Endodermal cell (in vitro differentiated cells): ENCODE measurements around the gene CCDC93. TPM values are rescaled to one million over a fixed set of nuclear protein-coding genes. Genes with fewer than 3 reads are reported as not detected.
A peak's percentile ranks its signal among the peaks of the same experiment; 100 is the strongest.

Source experiments
- DNase-seq: peaks from one replicate; pipeline ENCODE4 v3.0.0-alpha.2; 2017
- H3K27ac ChIP-seq: 2 replicates; pipeline ENCODE4 v1.5.1; 2013; ENCODE audit warnings: mild to moderate bottlenecking, low read depth, low read length, moderate library complexity
- H3K27me3 ChIP-seq: 2 replicates; pipeline ENCODE4 v1.6.1; 2013; ENCODE audit warnings: mild to moderate bottlenecking, low read length, moderate library complexity; ENCODE audit not compliant: insufficient read depth, control insufficient read depth, poor library complexity, severe bottlenecking
- H3K36me3 ChIP-seq: 2 replicates; pipeline ENCODE4 v1.7.0; 2013; ENCODE audit warnings: mild to moderate bottlenecking, low read length, moderate library complexity; ENCODE audit not compliant: control insufficient read depth, insufficient read depth
- H3K4me1 ChIP-seq: one replicate; pipeline ENCODE4 v1.7.0; 2013; ENCODE audit warnings: low read length; ENCODE audit not compliant: control insufficient read depth, insufficient read depth
- H3K4me3 ChIP-seq: 2 replicates; pipeline ENCODE4 v1.5.1; 2013; ENCODE audit warnings: mild to moderate bottlenecking, low read length, moderate library complexity
- H3K9ac ChIP-seq: 2 replicates; pipeline ENCODE4 v1.6.1; 2013; ENCODE audit warnings: mild to moderate bottlenecking, low read length, moderate library complexity; ENCODE audit not compliant: poor library complexity, severe bottlenecking; ENCODE audit errors: extremely low read depth
- H3K9me3 ChIP-seq: 2 replicates; pipeline ENCODE4 v1.6.1; 2013; ENCODE audit warnings: mild to moderate bottlenecking, low read length, moderate library complexity; ENCODE audit not compliant: control insufficient read depth
- H3K27ac Mint-ChIP-seq: 2 replicates; pipeline ENCODE4 v1.8.0; 2020; ENCODE audit warnings: mixed read lengths
- H3K27me3 Mint-ChIP-seq: 2 replicates; pipeline ENCODE4 v1.8.0; 2021; ENCODE audit warnings: mild to moderate bottlenecking, mixed read lengths; ENCODE audit not compliant: insufficient read depth
- H3K36me3 Mint-ChIP-seq: 2 replicates; pipeline ENCODE4 v1.8.0; 2020; ENCODE audit warnings: low read depth, mixed read lengths
- H3K4me1 Mint-ChIP-seq: 2 replicates; pipeline ENCODE4 v1.8.0; 2020; ENCODE audit warnings: mixed read lengths
- H3K4me3 Mint-ChIP-seq: 2 replicates; pipeline ENCODE4 v1.8.0; 2020; ENCODE audit warnings: mild to moderate bottlenecking, moderate library complexity, mixed read lengths
- H3K9me3 Mint-ChIP-seq: 2 replicates; pipeline ENCODE4 v1.8.0; 2020; ENCODE audit warnings: mild to moderate bottlenecking, mixed read lengths
- CTCF ChIP-seq: fragments of 200-600 bp; sonication (generic); conservative IDR thresholded peaks from 2 replicates; pipeline ENCODE4 v1.5.0; 2021; ENCODE audit warnings: antibody characterized with exemption, mild to moderate bottlenecking
- WGBS, 2 experiments: methylation state at CpG; one replicate each; pipeline versions ENCODE4 v1.1.5 to v1.1.7; 2013; ENCODE audit warnings: missing lambda C conversion rate in 2 of 2, mixed read lengths in 1 of 2; ENCODE audit not compliant: insufficient coverage in 1 of 2, insufficient read length in 1 of 2; 5-methylcytosine and 5-hydroxymethylcytosine counted together
- total RNA-seq, 2 donors: library from RNA; stranded (reverse); fragmentation: NEBNext Ultra II Directional in 1 of 2; extraction: Animal tissue kit (Norgen Biotek cat#: 25700) in 1 of 2; gene quantifications; 2 replicates in 1 of 2; 3 replicates in 1 of 2; pipeline ENCODE4 v1.2.1, GENCODE V29; 2021

CCDC93 gene
- total RNA-seq, 2 donors from 2014 or later: 35.6 to 36.6 TPM

- Mint-ChIP-seq H3K9me3 (peaks cover 3% of the 10 kb centered on the region), H3K4me3 (peak overlapping the region; percentile 85), H3K4me1 (peaks cover 20% of the 10 kb centered on the region), H3K27me3 (peaks cover 46% of the 10 kb centered on the region), H3K36me3 (no peaks in the 10 kb centered on the region), H3K27ac (peak overlapping the region; percentile 79)
- Histone ChIP-seq H3K27me3 (peaks cover 22% of the 10 kb centered on the region), H3K4me1 (no peaks in the 10 kb centered on the region), H3K9me3 (no peaks in the 10 kb centered on the region), H3K36me3 (no peaks in the 10 kb centered on the region), H3K27ac (no peak overlapping the region), H3K9ac (peak overlapping the region; percentile 57), H3K4me3 (peak overlapping the region; percentile 97)
- no peak for TF ChIP-seq CTCF
- DNase-seq: no peak
- WGBS, 2 experiments: 2 to 3% methylated on average over 8 to 17 of the region's 17 CpGs
These were observed 588 bp upstream of the CCDC93 start for GRCh38 chr2:118014492-118014824.

GRCh38 chr2:118013221-118013723 lies 598 bp downstream of the CCDC93 start:
- H3K27ac Mint-ChIP-seq: no peak overlapping the region
- peaks cover 36% of the 10 kb centered on the region for H3K27me3 Mint-ChIP-seq
- 0% methylated on average over 1 to 48 of the region's 48 CpGs for WGBS, 2 experiments
- no peak overlapping the region for H3K27ac ChIP-seq
- peak overlapping the region; percentile 58 for H3K9ac ChIP-seq
- H3K4me3 ChIP-seq: peak overlapping the region; percentile 97
- peaks cover 8% of the 10 kb centered on the region for H3K36me3 Mint-ChIP-seq
- peaks cover 3% of the 10 kb centered on the region for H3K9me3 Mint-ChIP-seq
- TF ChIP-seq CTCF: peak; percentile 26
- H3K4me1 ChIP-seq: no peaks in the 10 kb centered on the region
- H3K27me3 ChIP-seq: peaks cover 22% of the 10 kb centered on the region
- peak; percentile 77 for DNase-seq
- peaks cover 20% of the 10 kb centered on the region for H3K4me1 Mint-ChIP-seq
- peaks cover 6% of the 10 kb centered on the region for H3K36me3 ChIP-seq
- no peaks in the 10 kb centered on the region for H3K9me3 ChIP-seq
- peak overlapping the region; percentile 85 for H3K4me3 Mint-ChIP-seq

GRCh38 chr2:118012778-118013177 lies 1.1 kb downstream of the CCDC93 start:
- no peak for TF ChIP-seq CTCF
- Histone ChIP-seq H3K36me3 (peaks cover 11% of the 10 kb centered on the region), H3K9ac (peak overlapping the region; percentile 58), H3K4me1 (no peaks in the 10 kb centered on the region), H3K27ac (no peak overlapping the region), H3K9me3 (no peaks in the 10 kb centered on the region), H3K4me3 (peak overlapping the region; percentile 97), H3K27me3 (peaks cover 22% of the 10 kb centered on the region)
- Mint-ChIP-seq H3K9me3 (peaks cover 3% of the 10 kb centered on the region), H3K27ac (no peak overlapping the region), H3K36me3 (peaks cover 13% of the 10 kb centered on the region), H3K4me1 (peaks cover 20% of the 10 kb centered on the region), H3K27me3 (peaks cover 32% of the 10 kb centered on the region), H3K4me3 (peak overlapping the region; percentile 85)
- 34 to 40% methylated on average over 3 to 6 of the region's 6 CpGs for WGBS, 2 experiments
- peak; percentile 53 for DNase-seq
